ENCODE measurements around the gene MANSC1. TPM values are rescaled to one million over a fixed set of nuclear protein-coding genes. Genes with fewer than 3 reads are reported as not detected.

Gene MANSC1
- total and polyA plus RNA-seq, 2 of the 13 experiments (the other 11 are each of a cell fraction or from before 2014, with no cell fraction given): 1.9 to 4.2 TPM

GRCh38 chr12:12302976-12303375 is 47.1 kb downstream of the MANSC1 start:
- H3K9ac ChIP-seq (ENCODE audit: insufficient read depth, low read depth, low read length): no peak overlapping the region
- no peaks in the 10 kb centered on the region for H3K27me3 ChIP-seq (ENCODE audit: control insufficient read depth in 1 of 2, insufficient read depth in 2 of 2, low read length in 2 of 2)
- H3K27ac ChIP-seq (ENCODE audit: extremely low read length, insufficient read depth, low read length): no peak overlapping the region
- 93% methylated on average over 2 of the region's 2 CpGs for WGBS (ENCODE audit: low lambda C conversion rate)
- no peak for ATAC-seq
- H3K9me3 ChIP-seq (ENCODE audit: low read length): no peaks in the 10 kb centered on the region
- in situ Hi-C loops (cut with HindIII; ENCODE audit: extremely low pct_ligation_motif_present, low pct_unique_long_range_greater_than_20kb): loop anchor here (25.0 kb wide), 1 partner anchor 741 kb away; no protein-coding TSS in a partner anchor
- H3K36me3 ChIP-seq (replicated peaks in 1 of 2; ENCODE audit: control insufficient read depth in 1 of 2, insufficient read depth in 2 of 2, low read length in 2 of 2): no peaks in the 10 kb centered on the region
- ChIA-PET POLR2A (no interaction called here), CTCF (ENCODE audit: low intra/inter-chr PET ratio, low total read pairs) (no interaction called here)
- H4K20me1 ChIP-seq (ENCODE audit: insufficient read depth, low read length): no peaks in the 10 kb centered on the region
- no peak for TF ChIP-seq ZNF737 (CRISPR knock-in tag; IDR thresholded peaks at IDR 0.05; ENCODE audit: borderline replicate concordance)
- no peak for TF ChIP-seq ZNF367 (CRISPR knock-in tag; IDR thresholded peaks at IDR 0.05; ENCODE audit: borderline replicate concordance)
- no peak for TF ChIP-seq YY1 (IDR thresholded peaks at IDR 0.05; ENCODE audit: insufficient read depth, insufficient replicate concordance, low read depth, low read length)
- H3K79me2 ChIP-seq (ENCODE audit: insufficient read depth, low read length): no peaks in the 10 kb centered on the region
- no peak for DNase-seq (ENCODE audit: low spot score)
- FAIRE-seq: no peak
- H2AFZ ChIP-seq (ENCODE audit: low read length): no peak overlapping the region
- intact Hi-C loops (cut with micrococcal nuclease; ENCODE audit: unreplicated experiment): no loop called here
- no peak overlapping the region for H3K4me3 ChIP-seq (replicated peaks in 1 of 3; ENCODE audit: insufficient read depth in 1 of 3, low read depth in 2 of 3, low read length in 3 of 3)
- BruUV-seq (replicated peaks): no TSS peak
- no peak overlapping the region for H3K4me2 ChIP-seq (ENCODE audit: low read depth, low read length)
- peaks cover 34% of the 10 kb centered on the region for H3K4me1 ChIP-seq (ENCODE audit: insufficient read depth, low read length)

- TF ChIP-seq MTA1 (CRISPR knock-in tag; IDR thresholded peaks at IDR 0.05; ENCODE audit: borderline replicate concordance) (no peak), SNAPC5 (CRISPR knock-in tag; IDR thresholded peaks at IDR 0.05; ENCODE audit: borderline replicate concordance) (no peak), ZBTB38 (CRISPR knock-in tag; IDR thresholded peaks at IDR 0.05) (no peak), MED13 (CRISPR knock-in tag; IDR thresholded peaks at IDR 0.05) (no peak), ZFP36L1 (CRISPR knock-in tag; IDR thresholded peaks at IDR 0.05) (no peak)
- in situ Hi-C loops (cut with HindIII; ENCODE audit: extremely low pct_ligation_motif_present, low pct_unique_long_range_greater_than_20kb): loop anchor here (25.0 kb wide), 1 partner anchor 739 kb away; no protein-coding TSS in a partner anchor
- no peak for ATAC-seq
- ChIA-PET CTCF (ENCODE audit: low intra/inter-chr PET ratio, low total read pairs) (no interaction called here), POLR2A (no interaction called here)
- no peak overlapping the region for H3K9ac ChIP-seq (ENCODE audit: insufficient read depth, low read depth, low read length)
- H4K20me1 ChIP-seq (ENCODE audit: insufficient read depth, low read length): no peaks in the 10 kb centered on the region
- no peak overlapping the region for H3K4me3 ChIP-seq (replicated peaks in 1 of 3; ENCODE audit: insufficient read depth in 1 of 3, low read depth in 2 of 3, low read length in 3 of 3)
- no peaks in the 10 kb centered on the region for H3K27me3 ChIP-seq (ENCODE audit: control insufficient read depth in 1 of 2, insufficient read depth in 2 of 2, low read length in 2 of 2)
- H3K4me1 ChIP-seq (ENCODE audit: insufficient read depth, low read length): peaks cover 20% of the 10 kb centered on the region
- no peak overlapping the region for H3K27ac ChIP-seq (ENCODE audit: extremely low read length, insufficient read depth, low read length)
- FAIRE-seq: no peak
- no peak overlapping the region for H2AFZ ChIP-seq (ENCODE audit: low read length)
- H3K79me2 ChIP-seq (ENCODE audit: insufficient read depth, low read length): no peaks in the 10 kb centered on the region
- H3K9me3 ChIP-seq (ENCODE audit: low read length): no peaks in the 10 kb centered on the region
- intact Hi-C loops (cut with micrococcal nuclease; ENCODE audit: unreplicated experiment): no loop called here
- no peak overlapping the region for H3K4me2 ChIP-seq (ENCODE audit: low read depth, low read length)
- H3K36me3 ChIP-seq (replicated peaks in 1 of 2; ENCODE audit: control insufficient read depth in 1 of 2, insufficient read depth in 2 of 2, low read length in 2 of 2): no peaks in the 10 kb centered on the region
- WGBS (ENCODE audit: low lambda C conversion rate): 14% methylated on average over 2 of the region's 2 CpGs
- no TSS peak for BruUV-seq (replicated peaks)
- DNase-seq (ENCODE audit: low spot score): no peak
Observed at GRCh38 chr12:12301122-12301521, 48.9 kb downstream of the MANSC1 start.

Data from HepG2 (cell line).